Stimulated activated CD8-positive, alpha-beta memory T cell treated with anti-CD3 and anti-CD28 coated beads, Interleukin-2, amount 100 ng/mL, for 48 hours (primary cell): ENCODE data around the gene LRRC37A3.
"Not testable (repeated sequence)": the region's sequence is repeated elsewhere in the genome, so short reads cannot be mapped to it uniquely, and the experiment has no call there.

Source experiments
- DNase-seq, 2 donors: peaks; one replicate each; pipeline ENCODE4 v3.0.0-alpha.2; 2020; ENCODE audit warnings: low read depth in 2 of 2

The LRRC37A3 gene

GRCh38 chr17:64926430-64926829 lies 7.2 kb upstream of the LRRC37A3 start:
- DNase-seq: not testable (repeated sequence)

- DNase-seq: not testable (repeated sequence)
These were observed 6.0 kb upstream of the LRRC37A3 start for GRCh38 chr17:64925244-64925643.

GRCh38 chr17:64923051-64923568 lies 3.8 kb upstream of the LRRC37A3 start:
- not testable (repeated sequence) for DNase-seq

GRCh38 chr17:64920419-64921172 lies 1.3 kb upstream of the LRRC37A3 start:
- DNase-seq: no peak

GRCh38 chr17:64920026-64920418 lies 744 bp upstream of the LRRC37A3 start:
- DNase-seq: no peak

- DNase-seq: peak; percentile 32 to 33
These were observed 413 bp downstream of the LRRC37A3 start for GRCh38 chr17:64918842-64919288.

- not testable (repeated sequence) for DNase-seq
These were observed 1.7 kb downstream of the LRRC37A3 start for GRCh38 chr17:64917540-64917939.

- not testable (repeated sequence) for DNase-seq
These were observed 4.0 kb downstream of the LRRC37A3 start for GRCh38 chr17:64915244-64915643.

GRCh38 chr17:64910191-64910514 lies 9.1 kb downstream of the LRRC37A3 start:
- DNase-seq: not testable (repeated sequence)

- DNase-seq: not testable (repeated sequence)
These were observed 9.6 kb downstream of the LRRC37A3 start for GRCh38 chr17:64909511-64910190.

GRCh38 chr17:64904069-64904468 lies 15.2 kb downstream of the LRRC37A3 start:
- DNase-seq: not testable (repeated sequence)

- not testable (repeated sequence) for DNase-seq
These were observed 22.1 kb downstream of the LRRC37A3 start for GRCh38 chr17:64897136-64897535.

GRCh38 chr17:64874210-64874609 lies 45.1 kb downstream of the LRRC37A3 start:
- DNase-seq: not testable (repeated sequence)

- DNase-seq: peak; percentile 60 to 78
These were observed 71.5 kb downstream of the LRRC37A3 start for GRCh38 chr17:64847504-64848466.

GRCh38 chr17:64846892-64847291 lies 72.4 kb downstream of the LRRC37A3 start:
- DNase-seq: not testable (repeated sequence)

GRCh38 chr17:64843918-64844317 lies 75.4 kb downstream of the LRRC37A3 start:
- not testable (repeated sequence) for DNase-seq

GRCh38 chr17:64842900-64843299 lies 76.4 kb downstream of the LRRC37A3 start:
- DNase-seq: not testable (repeated sequence)

GRCh38 chr17:64840960-64841359 lies 78.3 kb downstream of the LRRC37A3 start:
- DNase-seq: not testable (repeated sequence)

GRCh38 chr17:64838513-64838912 lies 80.8 kb downstream of the LRRC37A3 start:
- DNase-seq: not testable (repeated sequence)

GRCh38 chr17:64837018-64837761 lies 82.1 kb downstream of the LRRC37A3 start:
- DNase-seq: peak; percentile 77 to 81

GRCh38 chr17:64836623-64837017 lies 82.7 kb downstream of the LRRC37A3 start:
- peak in 1 of 2 donors; percentile 13 for DNase-seq
